NCI-H345 treated with DMSO at 0.1 percent for 48 hours (cell line): Measurements from ENCODE around the gene USP2.
"Not testable (repeated sequence)": the region's sequence is repeated elsewhere in the genome, so short reads cannot be mapped to it uniquely, and the experiment has no call there.

Experiments
- DNase-seq: peaks from one replicate; lab custom pipeline; 2025; ENCODE audit not compliant: unreplicated experiment; lab: John Stamatoyannopoulos, UW

The USP2 gene

GRCh38 chr11:119414734-119415133 is 33.2 kb upstream of the USP2 start:
- DNase-seq, result no peak

- DNase-seq, result no peak
Measured at GRCh38 chr11:119414321-119414720, 32.8 kb upstream of the USP2 start.

GRCh38 chr11:119412072-119412471 is 30.6 kb upstream of the USP2 start:
- DNase-seq, result no peak

- no peak for DNase-seq
Measured at GRCh38 chr11:119410501-119410900, 29.0 kb upstream of the USP2 start.

- no peak for DNase-seq
Measured at GRCh38 chr11:119409731-119410130, 28.2 kb upstream of the USP2 start.

GRCh38 chr11:119406005-119406404 is 24.5 kb upstream of the USP2 start:
- no peak for DNase-seq

- not testable (repeated sequence) for DNase-seq
Measured at GRCh38 chr11:119405448-119405847, 24.0 kb upstream of the USP2 start.

GRCh38 chr11:119404872-119405271 is 23.4 kb upstream of the USP2 start:
- no peak for DNase-seq

- DNase-seq, result no peak
Measured at GRCh38 chr11:119403021-119403420, 21.5 kb upstream of the USP2 start.

- no peak for DNase-seq
Measured at GRCh38 chr11:119402470-119402869, 21.0 kb upstream of the USP2 start.

- no peak for DNase-seq
Measured at GRCh38 chr11:119400860-119401259, 19.4 kb upstream of the USP2 start.

- no peak for DNase-seq
Measured at GRCh38 chr11:119397740-119398139, 16.2 kb upstream of the USP2 start.

- DNase-seq, result no peak
Measured at GRCh38 chr11:119396835-119397234, 15.3 kb upstream of the USP2 start.

- DNase-seq, result no peak
Measured at GRCh38 chr11:119391275-119391674, 9.8 kb upstream of the USP2 start.

- no peak for DNase-seq
Measured at GRCh38 chr11:119389611-119390254, 8.2 kb upstream of the USP2 start.

- no peak for DNase-seq
Measured at GRCh38 chr11:119388103-119388502, 6.6 kb upstream of the USP2 start.

- no peak for DNase-seq
Measured at GRCh38 chr11:119384332-119384731, 2.8 kb upstream of the USP2 start.

GRCh38 chr11:119382513-119382912 is 1.0 kb upstream of the USP2 start:
- not testable (repeated sequence) for DNase-seq

- peak; percentile 14 for DNase-seq
Measured at GRCh38 chr11:119382101-119382500, 611 bp upstream of the USP2 start.

- DNase-seq, result no peak
Measured at GRCh38 chr11:119380827-119381180, 686 bp downstream of the USP2 start.

- DNase-seq, result no peak
Measured at GRCh38 chr11:119380160-119380826, 1.2 kb downstream of the USP2 start.

GRCh38 chr11:119378851-119379465 is 2.5 kb downstream of the USP2 start:
- no peak for DNase-seq
